HG03025 (cell line): ENCODE measurements around the gene USB1.

Source experiments
- ATAC-seq: cut with Tn5 transposase; IDR thresholded peaks from one replicate; pipeline ENCODE4 v1.9.1; 2021; ENCODE audit warnings: mild to moderate bottlenecking, moderate library complexity; ENCODE audit not compliant: unreplicated experiment, low FRiP score

USB1 gene

DNA sequence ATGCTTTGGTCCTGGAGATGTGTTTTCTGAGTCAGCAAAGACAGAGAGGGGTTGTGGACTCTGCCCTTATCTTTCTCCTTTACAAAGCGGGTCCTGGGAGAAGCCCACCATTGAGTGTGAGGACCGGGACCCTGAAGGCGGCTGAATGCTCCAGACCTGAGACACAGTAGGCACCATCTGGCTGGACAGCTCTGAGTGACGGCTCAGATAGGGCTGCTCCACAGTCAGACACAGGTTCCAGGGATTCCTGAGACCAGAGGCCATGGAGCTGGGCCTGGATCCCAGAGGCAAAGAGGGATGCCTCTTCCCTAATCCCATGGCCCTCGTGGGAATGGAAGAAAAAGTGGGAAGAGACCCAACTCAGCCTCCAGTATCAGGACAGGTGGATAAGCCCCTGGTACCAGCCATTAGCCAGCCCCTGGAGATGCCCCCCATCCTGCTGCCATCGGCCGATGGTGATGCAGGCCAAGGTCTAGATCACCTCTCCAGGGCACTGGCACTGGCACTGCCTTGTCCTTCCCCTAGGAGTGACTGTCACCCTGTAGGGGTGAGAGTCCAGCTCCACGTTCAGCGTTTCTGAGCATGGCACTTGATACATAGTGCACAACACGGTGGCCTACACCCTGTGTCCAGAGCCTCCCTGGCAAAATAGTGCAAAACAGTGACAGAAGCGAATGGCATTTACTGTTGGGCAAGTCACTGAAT is 29.1 kb downstream of the USB1 start:
- no peak for ATAC-seq

GRCh38 chr16:58031016-58031800 is 30.0 kb downstream of the USB1 start:
- ATAC-seq, result no peak

- no peak for ATAC-seq
Observed at GRCh38 chr16:58032710-58033293, 31.6 kb downstream of the USB1 start.

GRCh38 chr16:58034128-58034685 is 33.0 kb downstream of the USB1 start:
- ATAC-seq, result no peak

DNA sequence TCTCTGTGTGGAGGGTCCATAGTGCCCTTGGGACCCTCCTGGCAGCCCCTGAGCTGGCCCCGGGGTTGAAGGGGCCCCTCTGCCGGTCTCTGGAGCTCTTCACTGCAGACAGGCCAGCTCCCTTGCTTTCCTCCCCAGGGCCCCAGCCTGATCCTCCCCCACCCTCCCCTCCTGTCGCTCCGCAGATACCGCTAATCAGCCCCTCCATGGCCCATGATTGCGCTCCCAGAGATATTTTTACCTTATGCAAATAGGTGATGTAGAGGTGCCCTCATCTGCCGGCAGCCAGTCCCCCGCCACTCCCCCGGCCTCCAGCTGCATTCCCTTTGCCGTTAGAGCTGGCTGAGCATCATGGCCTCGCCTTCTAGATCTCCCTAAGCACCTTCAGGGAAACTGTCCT is 33.6 kb downstream of the USB1 start:
- no peak for ATAC-seq

DNA sequence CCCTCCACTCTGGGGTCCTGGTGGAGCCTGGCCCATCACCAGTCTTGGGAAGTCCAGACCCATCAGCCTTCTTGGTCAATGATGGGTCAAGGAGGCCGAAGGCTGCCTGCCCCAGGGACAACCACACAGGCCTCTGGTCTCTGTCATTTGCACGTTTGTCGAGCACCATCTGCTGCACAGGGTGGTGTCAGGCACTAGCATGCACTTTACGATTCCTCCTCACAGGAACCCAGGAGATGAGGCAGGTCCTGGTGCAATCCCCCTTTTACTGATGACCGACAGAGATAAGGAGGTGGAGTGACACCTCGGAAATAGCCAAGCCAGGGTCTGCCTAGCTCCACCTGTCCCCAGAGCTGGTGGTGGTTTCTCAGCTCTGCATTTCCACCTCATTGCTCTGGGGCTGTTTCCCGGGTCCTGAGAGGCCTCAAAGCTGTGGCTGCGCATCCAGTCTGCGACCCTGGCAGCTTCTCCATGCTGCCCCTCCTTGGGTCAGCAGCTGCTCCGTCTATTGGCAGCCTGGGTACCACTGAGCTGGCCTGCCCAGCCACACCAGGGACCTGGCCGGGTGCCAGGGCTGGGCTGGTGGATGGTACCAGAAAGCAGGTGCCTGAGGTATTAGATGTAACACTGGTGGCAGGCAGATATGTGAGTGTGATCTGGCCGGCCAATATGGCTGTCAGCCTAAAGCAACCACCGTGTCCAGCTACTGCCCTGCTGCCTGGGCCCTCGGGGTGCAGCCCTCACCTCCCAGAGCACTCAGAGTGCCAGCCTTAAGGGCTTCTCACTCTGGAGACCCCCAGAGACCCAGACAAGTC is 34.4 kb downstream of the USB1 start:
- ATAC-seq, result no peak

GRCh38 chr16:58036943-58037342 is 35.7 kb downstream of the USB1 start:
- ATAC-seq, result no peak

- ATAC-seq, result no peak
Observed at GRCh38 chr16:58037365-58038057, 36.3 kb downstream of the USB1 start.

DNA sequence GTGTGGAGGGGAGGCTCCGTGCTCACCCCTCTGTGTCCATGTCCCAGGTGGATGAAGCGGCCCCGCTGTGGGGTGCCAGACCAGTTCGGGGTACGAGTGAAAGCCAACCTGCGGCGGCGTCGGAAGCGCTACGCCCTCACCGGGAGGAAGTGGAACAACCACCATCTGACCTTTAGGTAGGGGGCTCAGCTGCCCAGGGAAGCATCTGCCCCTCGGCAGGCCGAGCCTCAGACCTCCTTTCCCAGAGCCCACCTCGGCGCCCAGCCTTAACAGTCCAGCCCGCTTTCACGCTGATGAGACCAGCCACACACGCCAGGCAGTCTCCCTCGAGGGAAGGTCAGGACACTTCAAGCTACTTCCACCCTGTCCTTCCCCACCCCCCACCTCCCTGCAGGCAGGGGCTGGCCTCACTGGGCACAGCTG is 37.0 kb downstream of the USB1 start:
- ATAC-seq, result no peak

GRCh38 chr16:58039829-58040495 is 38.8 kb downstream of the USB1 start:
- ATAC-seq, result no peak

- no peak for ATAC-seq
Observed at GRCh38 chr16:58040496-58040846, 39.3 kb downstream of the USB1 start.

DNA sequence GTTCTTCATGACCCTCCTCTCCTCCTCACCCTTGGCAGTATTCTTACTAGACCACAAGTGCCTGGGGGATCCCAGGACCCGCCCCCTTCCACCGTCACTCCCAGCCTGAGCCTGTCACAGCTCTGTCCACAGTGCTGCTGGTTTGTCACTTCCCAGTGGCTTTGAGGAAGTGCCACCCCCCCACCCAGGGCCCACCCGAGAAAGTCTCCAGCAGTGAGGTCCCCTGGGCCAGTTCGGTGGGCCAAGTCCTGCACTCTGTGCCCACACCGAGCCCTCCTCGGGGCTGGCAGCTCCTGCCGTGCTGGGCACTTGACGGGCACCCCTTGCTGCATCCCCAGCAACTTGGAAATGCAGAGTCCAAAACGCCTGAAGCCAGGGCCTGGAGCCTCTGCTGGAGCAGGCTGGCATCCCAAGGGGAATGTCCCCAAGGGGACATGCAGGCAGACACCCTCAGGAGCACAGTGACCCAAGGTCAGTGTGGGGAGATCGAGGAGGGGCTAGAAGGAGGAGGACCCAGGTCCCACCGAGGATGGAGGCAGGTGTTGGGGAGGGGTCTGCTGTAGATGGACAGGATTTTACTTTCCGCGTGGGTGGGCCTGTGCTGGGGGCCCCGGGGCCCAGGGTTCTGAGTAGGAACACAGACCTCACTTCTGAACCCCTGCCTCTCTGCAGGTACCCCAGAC is 39.9 kb downstream of the USB1 start:
- no peak for ATAC-seq

DNA sequence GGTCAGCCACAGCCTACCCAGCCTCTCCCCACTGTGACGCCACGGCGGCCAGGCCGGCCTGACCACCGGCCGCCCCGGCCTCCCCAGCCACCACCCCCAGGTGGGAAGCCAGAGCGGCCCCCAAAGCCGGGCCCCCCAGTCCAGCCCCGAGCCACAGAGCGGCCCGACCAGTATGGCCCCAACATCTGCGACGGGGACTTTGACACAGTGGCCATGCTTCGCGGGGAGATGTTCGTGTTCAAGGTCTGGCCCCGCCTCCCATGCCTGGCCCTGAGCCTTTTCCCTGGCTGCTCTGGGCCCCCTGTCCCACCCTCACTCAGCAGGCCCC is 40.4 kb downstream of the USB1 start:
- no peak for ATAC-seq

DNA sequence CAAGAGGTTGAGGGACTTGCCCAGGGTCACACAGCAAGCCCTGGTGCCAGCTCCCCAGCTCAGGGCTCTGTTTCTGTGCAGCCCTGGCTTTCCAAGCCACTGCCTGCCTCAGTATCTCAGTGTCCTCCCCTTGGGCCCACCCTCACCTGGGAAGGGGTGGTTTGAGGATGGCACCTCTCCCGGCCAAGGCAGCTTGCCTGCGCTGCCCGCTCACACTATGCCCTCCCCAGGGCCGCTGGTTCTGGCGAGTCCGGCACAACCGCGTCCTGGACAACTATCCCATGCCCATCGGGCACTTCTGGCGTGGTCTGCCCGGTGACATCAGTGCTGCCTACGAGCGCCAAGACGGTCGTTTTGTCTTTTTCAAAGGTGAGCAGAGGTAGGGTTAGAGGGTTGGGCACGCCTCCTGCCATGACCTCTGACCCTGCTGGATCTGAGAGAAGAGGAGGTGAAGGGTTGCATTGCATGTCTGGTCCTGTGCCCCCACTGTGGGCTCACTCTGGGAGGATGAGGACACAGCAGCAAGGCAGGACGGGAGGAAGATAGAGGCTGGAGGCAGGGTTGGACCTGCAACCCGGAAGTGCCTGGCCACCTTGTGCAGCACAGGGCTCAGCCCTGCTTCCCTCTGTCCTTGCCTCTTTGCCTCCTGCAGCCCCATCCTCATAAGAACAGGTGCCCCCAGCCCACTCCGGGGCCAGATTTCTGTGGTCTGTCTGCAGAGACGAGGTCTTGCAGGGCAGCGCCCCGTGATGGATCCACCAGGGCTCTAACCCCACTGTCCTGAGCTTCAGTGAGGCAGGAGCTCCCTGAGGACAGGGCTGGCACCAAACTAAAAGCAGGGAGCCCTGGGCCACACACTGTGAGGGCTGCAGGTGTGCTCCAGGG is 41.0 kb downstream of the USB1 start:
- ATAC-seq, result no peak

- no peak for ATAC-seq
Observed at GRCh38 chr16:58042886-58043515, 41.8 kb downstream of the USB1 start.

GRCh38 chr16:58043571-58044155 is 42.5 kb downstream of the USB1 start:
- ATAC-seq, result no peak

DNA sequence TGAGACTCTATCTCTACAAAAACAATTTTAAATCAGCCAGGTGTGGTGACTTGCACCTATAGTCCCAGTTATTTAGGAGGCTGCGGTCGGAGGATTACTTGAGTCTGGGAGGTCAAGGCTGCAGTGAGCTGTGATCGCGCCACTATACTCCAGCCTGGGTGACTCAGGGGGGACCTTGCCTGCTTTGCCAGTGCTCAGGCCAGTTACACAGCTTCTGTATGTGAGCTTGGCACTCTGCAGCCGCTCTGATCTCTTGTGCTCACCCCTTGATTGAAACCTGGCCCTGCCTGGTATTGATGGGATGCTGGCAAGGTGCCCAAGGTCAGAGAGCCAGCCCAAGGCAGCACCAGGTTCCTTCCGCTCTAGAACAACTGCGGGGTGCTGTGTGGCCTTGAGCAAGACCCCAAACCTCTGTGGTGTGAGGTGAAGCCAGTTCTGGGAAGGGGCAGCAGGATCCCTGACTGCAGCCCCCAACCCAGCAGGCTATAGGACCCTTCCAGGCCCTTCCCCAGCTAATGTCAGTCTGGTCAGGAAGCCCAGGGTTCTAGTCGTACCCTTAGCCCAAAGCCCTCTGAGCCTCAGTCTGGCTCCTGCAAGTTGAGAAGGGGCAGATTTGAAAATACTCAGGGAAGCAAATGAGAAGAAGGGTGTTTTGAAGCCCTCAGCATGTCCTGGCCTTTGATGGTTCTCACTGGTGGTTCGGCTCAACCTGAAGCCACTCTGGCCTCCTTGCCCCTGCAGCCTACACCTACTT is 43.2 kb downstream of the USB1 start:
- ATAC-seq, result no peak
